Dermis blood vessel endothelial cell (primary cell): ENCODE measurements around the gene RAPGEF5. TPM values are rescaled to one million over a fixed set of nuclear protein-coding genes. Genes with fewer than 3 reads are reported as not detected.
"Not testable (repeated sequence)": the region's sequence is repeated elsewhere in the genome, so short reads cannot be mapped to it uniquely, and the experiment has no call there.

Source experiments
- DNase-seq: peaks from one replicate; pipeline ENCODE4 v3.0.0; 2010
- total RNA-seq: library from RNA; depleted of rRNA; stranded (reverse); fragments of >200 nt; gene quantifications from 2 replicates; pipeline ENCODE4 v1.2.3, GENCODE V29; 2014

The RAPGEF5 gene
- total RNA-seq, 1 donor from 2014 or later, result 269 TPM

GRCh38 chr7:22111661-22112060, 245.3 kb downstream of the RAPGEF5 start:
- DNase-seq, result no peak

GRCh38 chr7:22110881-22111280, 246.1 kb downstream of the RAPGEF5 start:
- no peak for DNase-seq

GRCh38 chr7:22110227-22110839, 246.6 kb downstream of the RAPGEF5 start:
- DNase-seq, result peak; percentile 96

GRCh38 chr7:22109761-22110160, 247.2 kb downstream of the RAPGEF5 start:
- DNase-seq, result peak; percentile 74

- DNase-seq, result no peak
Observed at GRCh38 chr7:22108151-22108845, 248.7 kb downstream of the RAPGEF5 start.

GRCh38 chr7:22105550-22105949, 251.4 kb downstream of the RAPGEF5 start:
- no peak for DNase-seq

GRCh38 chr7:22094413-22095342, 262.3 kb downstream of the RAPGEF5 start:
- DNase-seq, result no peak

- DNase-seq, result no peak
Observed at GRCh38 chr7:22093936-22094335, 263.0 kb downstream of the RAPGEF5 start.

GRCh38 chr7:22093001-22093400, 264.0 kb downstream of the RAPGEF5 start:
- peak; percentile 21 for DNase-seq

- DNase-seq, result not testable (repeated sequence)
Observed at GRCh38 chr7:22090958-22091525, 265.9 kb downstream of the RAPGEF5 start.

- DNase-seq, result no peak
Observed at GRCh38 chr7:22090512-22090911, 266.4 kb downstream of the RAPGEF5 start.

GRCh38 chr7:22090107-22090506, 266.8 kb downstream of the RAPGEF5 start:
- no peak for DNase-seq

GRCh38 chr7:22088827-22089226, 268.1 kb downstream of the RAPGEF5 start:
- DNase-seq, result peak; percentile 13

GRCh38 chr7:22087861-22088260, 269.1 kb downstream of the RAPGEF5 start:
- no peak for DNase-seq

- DNase-seq, result peak; percentile 30
Observed at GRCh38 chr7:22083704-22084240, 273.2 kb downstream of the RAPGEF5 start.

- DNase-seq, result peak; percentile 89
Observed at GRCh38 chr7:22082886-22083703, 273.9 kb downstream of the RAPGEF5 start.

GRCh38 chr7:22082553-22082885, 274.4 kb downstream of the RAPGEF5 start:
- no peak for DNase-seq

- not testable (repeated sequence) for DNase-seq
Observed at GRCh38 chr7:22080219-22080618, 276.7 kb downstream of the RAPGEF5 start.

GRCh38 chr7:22078872-22079271, 278.1 kb downstream of the RAPGEF5 start:
- DNase-seq, result not testable (repeated sequence)

- no peak for DNase-seq
Observed at GRCh38 chr7:22075561-22075960, 281.4 kb downstream of the RAPGEF5 start.

- no peak for DNase-seq
Observed at GRCh38 chr7:22074897-22075296, 282.1 kb downstream of the RAPGEF5 start.
